HG02943 (cell line): ENCODE data around the gene EXOC4.

ENCODE experiments used
- ATAC-seq: cut with Tn5 transposase; IDR thresholded peaks from one replicate; pipeline ENCODE4 v1.9.1; 2021; ENCODE audit warnings: mild to moderate bottlenecking, low read depth, moderate library complexity; ENCODE audit not compliant: unreplicated experiment

EXOC4 gene

GRCh38 chr7:133409966-133410365, 157.1 kb downstream of the EXOC4 start:
- no peak for ATAC-seq

- no peak for ATAC-seq
These were observed 158.5 kb downstream of the EXOC4 start for GRCh38 chr7:133411395-133411794.

DNA sequence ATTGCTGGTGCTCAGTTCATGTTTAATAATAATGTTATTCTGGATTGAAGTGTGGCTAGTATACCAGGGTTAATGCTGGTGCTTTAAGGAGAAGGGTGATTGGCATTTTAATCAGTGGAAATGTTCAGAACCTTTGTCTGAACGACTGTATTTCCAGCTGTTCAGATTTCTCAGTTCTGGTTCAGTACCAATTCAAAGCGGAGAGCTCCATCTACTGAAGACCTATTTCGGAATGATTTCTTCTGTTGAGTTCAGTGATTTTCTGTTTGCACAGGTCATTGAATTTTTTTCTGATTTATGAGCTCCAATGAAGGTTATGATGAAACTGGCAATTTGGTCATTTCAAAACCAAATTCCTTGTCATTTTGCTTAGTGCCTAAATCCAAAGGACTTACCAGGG, 160.1 kb downstream of the EXOC4 start:
- no peak for ATAC-seq

DNA sequence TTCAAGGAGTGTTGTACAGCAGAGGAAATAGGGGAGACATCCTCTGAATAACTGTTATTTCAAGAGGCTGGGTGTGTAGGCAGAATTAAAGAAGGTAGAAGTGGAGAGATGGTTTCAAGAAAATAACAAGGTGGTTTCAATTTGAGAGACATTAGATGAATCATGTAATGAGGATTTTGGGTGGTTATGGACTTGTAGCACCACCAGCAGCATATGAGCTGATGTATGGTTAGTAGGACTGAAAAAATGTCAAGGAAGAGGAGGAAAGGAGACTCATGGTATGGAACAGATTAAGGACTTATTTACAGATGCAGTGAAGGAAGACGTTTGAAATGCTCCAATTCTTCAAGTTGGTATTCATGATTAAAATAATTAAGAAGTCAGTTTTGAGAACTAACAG, 166.2 kb downstream of the EXOC4 start:
- ATAC-seq = no peak

- ATAC-seq = no peak
These were observed 170.7 kb downstream of the EXOC4 start for GRCh38 chr7:133423618-133424017.

- ATAC-seq = no peak
These were observed 175.4 kb downstream of the EXOC4 start for GRCh38 chr7:133428326-133428725.

DNA sequence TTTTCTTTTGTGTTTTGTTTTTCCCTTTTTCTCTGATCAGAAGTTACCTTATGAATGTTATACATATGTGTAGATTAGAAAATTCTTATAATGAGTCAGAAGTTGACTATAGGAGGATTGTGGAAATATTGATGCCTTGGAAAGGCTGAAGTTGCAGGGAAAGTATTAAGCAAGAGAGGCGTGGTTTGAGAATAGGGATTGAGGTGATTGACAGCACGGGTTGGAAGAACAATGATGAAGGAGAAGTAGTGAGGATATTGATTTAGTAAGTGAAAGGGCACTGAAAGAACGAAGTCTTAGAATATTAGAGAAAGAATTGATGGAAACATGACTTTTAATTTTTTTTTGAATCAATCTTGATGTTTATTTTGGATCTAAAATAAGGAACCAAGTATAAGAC, 176.0 kb downstream of the EXOC4 start:
- no peak for ATAC-seq

- ATAC-seq = no peak
These were observed 176.5 kb downstream of the EXOC4 start for GRCh38 chr7:133429371-133429770.

- no peak for ATAC-seq
These were observed 178.4 kb downstream of the EXOC4 start for GRCh38 chr7:133431134-133431724.

DNA sequence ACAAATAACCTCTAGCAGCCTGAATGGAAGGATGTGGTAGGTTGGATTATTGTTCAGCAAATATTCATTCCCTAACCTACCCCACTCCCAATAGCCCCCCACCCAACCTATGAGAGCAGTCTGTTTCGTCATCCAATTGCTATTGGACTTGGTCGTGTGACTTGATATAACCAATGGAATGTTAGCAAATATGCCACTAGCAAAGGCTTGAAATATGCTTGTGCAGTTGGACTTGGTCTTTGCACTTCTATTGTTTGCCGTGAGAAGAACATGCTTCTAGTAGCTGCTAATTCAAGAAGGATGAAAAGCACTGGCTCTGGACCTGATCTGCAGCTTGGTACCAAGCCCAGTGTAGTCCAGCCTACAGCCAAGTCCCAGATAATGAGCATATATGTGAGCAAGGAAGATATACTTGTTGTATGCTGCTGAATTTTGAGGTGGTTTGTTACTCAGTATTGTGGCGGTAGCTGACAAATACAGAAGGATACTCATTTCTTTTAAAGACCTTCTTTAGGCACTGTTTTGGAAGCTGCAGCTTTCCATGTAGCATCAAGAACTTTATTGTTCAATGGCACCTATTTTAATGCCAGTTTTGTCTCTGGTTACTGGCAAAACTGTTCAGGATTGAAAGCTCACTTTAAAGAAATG, 180.4 kb downstream of the EXOC4 start:
- ATAC-seq = no peak

DNA sequence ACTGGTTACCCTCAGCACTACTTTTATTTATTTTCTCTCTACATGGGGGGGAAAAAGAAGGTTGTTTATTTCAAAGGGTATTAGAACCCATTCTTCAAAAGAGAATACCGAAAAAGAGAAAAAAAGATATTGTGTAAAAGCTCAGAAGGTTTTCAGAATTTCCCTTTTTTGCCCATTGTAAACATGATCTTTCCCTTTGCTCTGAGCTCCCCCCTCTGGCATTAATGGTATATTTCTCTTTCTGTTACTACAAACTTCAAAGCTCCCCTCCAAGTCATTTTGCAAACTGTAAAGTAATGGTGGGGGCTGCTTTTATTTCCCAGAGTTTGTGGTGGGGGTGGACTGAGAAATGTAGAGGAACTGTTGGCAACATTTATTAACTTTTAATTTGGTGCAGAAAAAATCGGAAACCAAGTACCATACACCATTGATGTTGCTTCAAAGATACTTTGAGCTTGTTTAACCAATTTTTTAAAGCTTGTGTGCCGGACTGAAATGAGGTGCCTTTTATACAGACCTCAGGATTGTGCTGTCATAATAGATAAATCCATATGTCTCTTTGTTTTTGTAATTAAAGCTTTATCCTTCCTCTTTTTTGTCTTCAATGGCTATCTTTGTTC, 181.5 kb downstream of the EXOC4 start:
- no peak for ATAC-seq

DNA sequence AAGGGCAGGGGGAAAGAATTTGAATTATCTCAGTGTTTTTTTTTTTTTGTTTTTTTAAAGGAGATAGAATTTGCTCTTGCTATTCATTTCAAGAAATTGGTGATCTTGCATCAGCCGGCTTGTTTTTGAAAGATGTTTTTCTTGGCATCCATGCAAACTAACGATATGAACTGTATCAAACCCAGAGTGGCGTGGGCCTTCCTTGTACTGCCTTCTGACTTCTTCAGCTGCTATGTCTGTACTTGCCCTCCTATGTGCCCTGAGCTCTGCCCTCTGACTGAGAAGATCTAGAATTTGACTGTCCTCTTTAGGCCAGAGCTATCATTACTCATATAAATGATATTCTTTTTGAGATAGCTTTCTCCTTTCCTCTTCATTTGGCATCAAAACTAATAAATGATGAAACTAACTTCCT, 183.1 kb downstream of the EXOC4 start:
- ATAC-seq = no peak

DNA sequence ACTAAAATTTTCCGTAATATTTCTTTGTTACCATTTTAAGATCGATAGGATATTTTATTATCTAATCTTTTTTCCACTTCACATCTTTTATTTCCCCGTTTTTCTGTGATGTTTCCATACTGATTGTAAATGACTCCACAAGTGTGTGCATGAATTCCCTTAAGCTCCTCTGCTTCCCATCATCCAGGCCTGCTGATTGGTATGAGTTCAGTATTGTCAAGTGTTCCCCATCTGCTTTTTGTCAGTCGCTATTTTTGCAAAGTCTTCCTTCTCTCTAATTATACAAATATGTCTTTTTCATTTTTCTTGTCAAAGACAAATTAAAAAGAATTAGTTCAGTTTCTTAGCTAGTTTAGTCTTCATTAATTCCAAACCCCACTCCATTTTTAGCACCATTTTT, 184.7 kb downstream of the EXOC4 start:
- no peak for ATAC-seq

- no peak for ATAC-seq
These were observed 189.9 kb downstream of the EXOC4 start for GRCh38 chr7:133442818-133443217.

DNA sequence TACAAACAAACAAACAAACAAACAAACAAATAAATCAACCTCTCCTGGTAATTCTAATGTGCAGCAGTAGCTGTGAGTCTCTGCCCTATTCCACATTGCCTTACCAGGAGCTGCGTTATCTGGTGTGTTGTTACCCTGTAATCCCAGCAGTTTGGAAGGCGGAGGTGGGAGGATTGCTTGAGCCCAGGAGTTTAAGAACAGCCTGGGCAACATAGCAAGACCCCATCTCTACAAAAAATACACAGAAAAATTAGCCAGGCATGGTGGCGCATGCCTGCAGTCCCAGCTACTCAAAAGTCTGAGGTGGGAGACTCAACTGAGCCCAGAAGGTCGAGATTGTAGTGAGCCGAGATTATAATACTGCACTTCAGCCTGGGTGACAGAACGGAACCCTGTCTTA, 192.7 kb downstream of the EXOC4 start:
- no peak for ATAC-seq

- no peak for ATAC-seq
These were observed 195.1 kb downstream of the EXOC4 start for GRCh38 chr7:133448012-133448411.

GRCh38 chr7:133452577-133452976, 199.7 kb downstream of the EXOC4 start:
- no peak for ATAC-seq

- no peak for ATAC-seq
These were observed 205.8 kb downstream of the EXOC4 start for GRCh38 chr7:133458688-133459087.

DNA sequence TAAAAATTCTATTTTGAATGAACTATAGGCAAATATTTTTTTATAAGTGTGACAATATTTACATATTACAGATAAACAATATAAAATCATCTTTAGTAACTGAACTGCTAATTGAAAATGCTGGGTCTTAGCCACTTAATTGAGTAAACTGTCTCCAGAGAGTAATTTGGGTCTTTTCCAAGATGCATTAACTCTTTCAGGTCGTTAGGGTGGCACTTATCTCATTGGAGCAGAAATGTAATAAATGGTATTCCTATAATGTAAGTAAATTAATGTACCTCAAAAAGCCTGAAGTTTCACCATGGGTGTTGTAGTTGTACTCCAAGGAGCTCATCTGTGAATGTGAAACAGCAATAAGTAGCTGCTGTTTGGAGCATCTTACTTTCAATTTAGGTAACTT, 208.5 kb downstream of the EXOC4 start:
- no peak for ATAC-seq

DNA sequence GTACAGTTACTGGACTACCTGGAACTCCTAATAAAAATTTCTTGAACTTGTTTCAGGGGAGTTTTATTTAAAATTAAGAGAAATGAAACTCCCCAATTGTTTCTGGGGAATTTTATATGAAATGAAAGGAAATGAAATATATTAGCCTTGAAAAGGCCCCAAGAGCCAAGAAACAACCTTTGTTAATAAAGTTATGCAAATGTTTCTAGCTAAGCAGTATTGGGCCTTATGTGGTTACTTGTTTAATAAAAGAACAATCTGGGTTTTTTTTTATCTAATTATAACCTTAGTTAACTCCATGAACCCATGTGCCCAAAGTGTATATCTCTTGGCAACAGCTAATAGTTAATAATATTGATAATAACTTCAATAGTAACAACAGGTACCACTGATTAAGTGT, 222.8 kb downstream of the EXOC4 start:
- no peak for ATAC-seq

DNA sequence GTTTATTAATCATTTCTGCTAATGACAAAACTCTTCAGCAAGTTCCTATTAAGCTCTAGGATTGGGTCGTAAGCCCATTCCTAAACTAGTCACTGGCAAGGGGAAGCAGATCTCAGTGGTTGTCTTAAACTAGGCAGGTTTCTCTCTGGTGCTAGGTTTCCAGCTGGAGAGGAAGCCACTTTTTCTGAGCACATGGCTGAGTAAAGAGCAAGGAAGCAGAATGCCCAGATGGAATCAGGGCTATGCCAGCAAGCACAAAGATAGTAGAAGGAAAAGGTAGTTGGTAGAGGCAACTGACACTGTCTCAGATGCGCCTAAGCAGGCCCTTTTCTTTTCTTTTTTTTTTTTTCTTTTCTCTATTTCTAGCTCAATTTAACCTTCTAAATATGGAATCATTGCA, 224.9 kb downstream of the EXOC4 start:
- ATAC-seq = no peak

GRCh38 chr7:133478591-133479135, 225.8 kb downstream of the EXOC4 start:
- no peak for ATAC-seq
